Measurements from ENCODE around the gene TLN1. TPM values are rescaled to one million over a fixed set of nuclear protein-coding genes. Genes with fewer than 3 reads are reported as not detected.

The TLN1 gene
- total RNA-seq, 1 experiment from 2014 or later = 173 TPM

DNA sequence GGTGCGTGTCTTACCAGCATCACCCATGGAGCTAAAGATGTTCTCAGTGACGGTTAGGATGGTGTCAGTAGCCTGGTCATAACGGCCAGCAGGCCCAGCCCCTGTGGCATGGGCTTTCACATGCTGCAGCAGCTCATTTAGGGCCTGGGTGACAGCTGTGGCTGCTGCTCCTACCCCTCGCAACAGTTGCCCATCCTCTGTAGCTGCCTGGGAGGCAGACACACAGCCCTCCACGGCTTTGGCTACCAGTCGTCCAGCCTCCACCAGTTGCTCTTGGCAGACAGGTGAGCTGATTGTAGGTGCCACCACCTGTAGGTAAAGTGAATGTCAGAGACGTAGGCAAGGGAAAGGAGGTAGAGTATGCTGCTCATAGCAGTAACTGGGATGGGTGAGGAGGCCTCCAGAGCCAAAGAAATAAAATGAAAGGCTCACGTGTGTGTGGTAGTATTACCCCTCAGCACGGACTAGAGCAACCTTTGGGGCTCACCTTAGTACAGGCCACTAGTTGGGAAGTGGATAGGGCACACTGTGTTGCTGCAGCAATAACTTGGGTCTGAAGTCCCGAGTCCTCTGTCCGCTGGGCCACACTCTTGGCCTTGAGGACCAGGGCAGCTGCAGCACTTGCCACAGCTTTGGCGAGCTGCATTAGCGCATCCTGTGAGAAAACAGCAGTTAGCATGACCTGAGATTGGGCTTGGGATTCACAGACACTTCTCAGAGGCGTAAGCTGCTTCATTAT lies 14.7 kb downstream of the TLN1 start:
- TF ChIP-seq, protein P1, sequence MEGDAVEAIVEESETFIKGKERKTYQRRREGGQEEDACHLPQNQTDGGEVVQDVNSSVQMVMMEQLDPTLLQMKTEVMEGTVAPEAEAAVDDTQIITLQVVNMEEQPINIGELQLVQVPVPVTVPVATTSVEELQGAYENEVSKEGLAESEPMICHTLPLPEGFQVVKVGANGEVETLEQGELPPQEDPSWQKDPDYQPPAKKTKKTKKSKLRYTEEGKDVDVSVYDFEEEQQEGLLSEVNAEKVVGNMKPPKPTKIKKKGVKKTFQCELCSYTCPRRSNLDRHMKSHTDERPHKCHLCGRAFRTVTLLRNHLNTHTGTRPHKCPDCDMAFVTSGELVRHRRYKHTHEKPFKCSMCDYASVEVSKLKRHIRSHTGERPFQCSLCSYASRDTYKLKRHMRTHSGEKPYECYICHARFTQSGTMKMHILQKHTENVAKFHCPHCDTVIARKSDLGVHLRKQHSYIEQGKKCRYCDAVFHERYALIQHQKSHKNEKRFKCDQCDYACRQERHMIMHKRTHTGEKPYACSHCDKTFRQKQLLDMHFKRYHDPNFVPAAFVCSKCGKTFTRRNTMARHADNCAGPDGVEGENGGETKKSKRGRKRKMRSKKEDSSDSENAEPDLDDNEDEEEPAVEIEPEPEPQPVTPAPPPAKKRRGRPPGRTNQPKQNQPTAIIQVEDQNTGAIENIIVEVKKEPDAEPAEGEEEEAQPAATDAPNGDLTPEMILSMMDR (conservative IDR thresholded peaks at IDR 0.05; ENCODE audit: low read depth, low read length) = no peak
- no peaks in the 10 kb centered on the region for H3K4me1 ChIP-seq (ENCODE audit: insufficient read depth, low read length, poor library complexity, severe bottlenecking)
- no peaks in the 10 kb centered on the region for H3K27me3 ChIP-seq (replicated peaks; ENCODE audit: insufficient read depth, low read depth, low read length, poor library complexity)
- no peak for DNase-seq (ENCODE audit: low spot score)
- BruUV-seq (replicated peaks) = no TSS peak
- ChIA-PET POLR2A (ENCODE audit: low non-redundant PET) (no interaction called here), CTCF (interaction anchor here (1.2 kb wide), 1 partner anchor 21 kb away, joined by 4 read pairs; no protein-coding TSS in a partner anchor)
- H3K9me3 ChIP-seq (ENCODE audit: low read depth, low read length, poor library complexity, severe bottlenecking) = no peaks in the 10 kb centered on the region
- intact Hi-C loops (cut with micrococcal nuclease; ENCODE audit: unreplicated experiment) = no loop called here
- H3K4me3 ChIP-seq (ENCODE audit: low read depth, low read length, poor library complexity, severe bottlenecking) = no peak overlapping the region
- H3K27ac ChIP-seq (ENCODE audit: low read depth, low read length, poor library complexity, severe bottlenecking) = no peak overlapping the region
- peaks cover 93% of the 10 kb centered on the region for H3K36me3 ChIP-seq (ENCODE audit: insufficient read depth, low read length, poor library complexity, severe bottlenecking)

DNA sequence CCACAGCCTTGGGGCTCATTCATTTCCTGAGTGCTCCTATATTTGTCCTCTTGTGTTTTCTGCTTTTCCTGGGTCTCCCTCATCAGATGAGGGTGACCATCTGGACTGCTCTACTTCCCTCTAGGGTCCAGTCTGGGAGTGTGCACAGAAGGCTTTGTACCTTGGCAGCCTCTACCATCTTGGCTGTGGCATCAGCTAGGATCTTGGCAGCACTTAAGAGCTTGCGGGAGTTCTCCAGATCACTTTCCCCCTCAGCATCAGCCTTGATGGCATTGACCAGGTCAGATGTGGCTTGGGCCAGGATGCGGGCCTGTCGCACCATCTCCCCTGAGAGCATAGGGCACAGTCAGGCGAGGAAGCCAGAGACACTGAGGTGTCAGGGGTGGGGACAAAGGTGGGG lies 15.8 kb downstream of the TLN1 start:
- intact Hi-C loops (cut with micrococcal nuclease; ENCODE audit: unreplicated experiment) = no loop called here
- Histone ChIP-seq H3K9me3 (ENCODE audit: low read depth, low read length, poor library complexity, severe bottlenecking) (no peaks in the 10 kb centered on the region), H3K4me1 (ENCODE audit: insufficient read depth, low read length, poor library complexity, severe bottlenecking) (no peaks in the 10 kb centered on the region), H3K27me3 (replicated peaks; ENCODE audit: insufficient read depth, low read depth, low read length, poor library complexity) (no peaks in the 10 kb centered on the region), H3K27ac (ENCODE audit: low read depth, low read length, poor library complexity, severe bottlenecking) (no peak overlapping the region), H3K4me3 (ENCODE audit: low read depth, low read length, poor library complexity, severe bottlenecking) (no peak overlapping the region), H3K36me3 (ENCODE audit: insufficient read depth, low read length, poor library complexity, severe bottlenecking) (peaks cover 93% of the 10 kb centered on the region)
- BruUV-seq (replicated peaks) = no TSS peak
- no peak for DNase-seq (ENCODE audit: low spot score)
- no peak for TF ChIP-seq EZH2 (IDR thresholded peaks at IDR 0.05; ENCODE audit: borderline replicate concordance, low read depth, low read length, poor library complexity, severe bottlenecking)
- TF ChIP-seq, protein P1 (conservative IDR thresholded peaks at IDR 0.05; ENCODE audit: low read depth, low read length) = no peak
- ChIA-PET POLR2A (ENCODE audit: low non-redundant PET) (no interaction called here), CTCF (no interaction called here)

DNA sequence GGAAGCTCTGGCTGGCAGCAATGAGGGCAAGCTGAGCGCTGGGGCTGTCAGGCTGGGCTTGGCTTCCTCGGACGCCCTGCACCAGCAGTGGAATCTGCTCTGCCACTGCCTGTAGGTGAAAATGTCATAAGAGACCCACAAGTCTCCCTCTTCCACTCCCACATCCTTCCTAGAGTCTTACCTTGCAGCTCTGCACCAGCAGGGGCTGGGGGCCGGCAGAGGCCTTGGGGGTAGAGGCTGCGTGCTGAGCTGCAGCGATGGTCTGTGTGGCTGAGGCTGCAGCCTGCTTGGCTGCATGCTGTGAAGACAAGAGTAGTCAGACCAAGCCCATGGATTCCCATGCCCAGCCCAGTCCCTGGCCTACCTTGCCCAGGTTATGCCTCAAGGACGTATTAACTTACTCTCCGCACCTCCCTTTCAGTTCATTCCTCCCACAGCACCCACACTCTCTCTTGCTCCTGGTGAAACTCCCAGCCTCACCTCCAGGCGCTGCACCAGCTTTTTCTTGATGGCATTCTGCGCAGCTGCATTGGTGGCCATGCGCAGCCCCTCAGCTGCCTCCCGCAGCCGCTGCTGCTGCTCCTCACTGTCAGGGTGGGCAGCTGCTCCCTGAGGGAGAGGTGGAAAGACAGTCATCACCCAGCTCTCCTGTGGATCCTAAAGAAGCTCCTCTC lies 17.3 kb downstream of the TLN1 start:
- TF ChIP-seq, protein P1 (conservative IDR thresholded peaks at IDR 0.05; ENCODE audit: low read depth, low read length) = no peak
- no peak for TF ChIP-seq EZH2 (IDR thresholded peaks at IDR 0.05; ENCODE audit: borderline replicate concordance, low read depth, low read length, poor library complexity, severe bottlenecking)
- BruUV-seq (replicated peaks) = no TSS peak
- Histone ChIP-seq H3K27ac (ENCODE audit: low read depth, low read length, poor library complexity, severe bottlenecking) (no peak overlapping the region), H3K36me3 (ENCODE audit: insufficient read depth, low read length, poor library complexity, severe bottlenecking) (peaks cover 91% of the 10 kb centered on the region), H3K4me3 (ENCODE audit: low read depth, low read length, poor library complexity, severe bottlenecking) (no peak overlapping the region), H3K9me3 (ENCODE audit: low read depth, low read length, poor library complexity, severe bottlenecking) (no peaks in the 10 kb centered on the region), H3K4me1 (ENCODE audit: insufficient read depth, low read length, poor library complexity, severe bottlenecking) (no peaks in the 10 kb centered on the region), H3K27me3 (replicated peaks; ENCODE audit: insufficient read depth, low read depth, low read length, poor library complexity) (no peaks in the 10 kb centered on the region)
- no peak for DNase-seq (ENCODE audit: low spot score)
- POLR2A ChIA-PET (ENCODE audit: low non-redundant PET) = no interaction called here
- intact Hi-C loops (cut with micrococcal nuclease; ENCODE audit: unreplicated experiment) = no loop called here
- CTCF ChIA-PET = no interaction called here

Data from A673 (cell line).